ENCODE results near the gene LUC7L2.
"Not testable (repeated sequence)": the region's sequence is repeated elsewhere in the genome, so short reads cannot be mapped to it uniquely, and the experiment has no call there.

Gene LUC7L2

DNA sequence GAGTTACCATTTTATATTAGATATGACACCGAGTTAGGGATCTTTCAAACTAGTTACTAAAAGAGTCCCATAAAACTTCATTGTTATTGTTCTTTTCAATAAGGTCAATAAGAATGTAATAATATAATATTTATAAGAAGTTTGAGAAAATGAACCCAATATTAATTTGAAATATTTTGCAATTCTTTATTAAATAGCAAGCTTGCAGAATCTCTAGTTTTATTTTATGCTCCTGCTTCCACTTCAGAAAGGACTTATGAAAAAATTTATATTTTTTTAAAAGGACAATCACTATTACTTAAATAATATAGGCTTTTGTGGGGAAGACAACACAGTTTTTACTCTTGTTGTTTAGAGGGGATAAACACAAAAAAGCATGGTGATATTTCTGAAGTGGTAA, 47.9 kb downstream of the LUC7L2 start:
- H4K20me1 ChIP-seq (ENCODE audit: insufficient read depth, low read length) = peaks cover 7% of the 10 kb centered on the region
- H3K4me1 ChIP-seq (ENCODE audit: insufficient read depth, low read length) = no peaks in the 10 kb centered on the region
- peaks cover 98% of the 10 kb centered on the region for H3K36me3 ChIP-seq (ENCODE audit: insufficient read depth, low read length)
- no peak overlapping the region for H2AFZ ChIP-seq (ENCODE audit: low read depth, low read length)
- H3K4me3 ChIP-seq (ENCODE audit: low read depth in 1 of 2, low read length in 2 of 2) = no peak overlapping the region
- ATAC-seq (ENCODE audit: insufficient read depth, low read depth) (no peak), DNase-seq (no peak)
- peaks cover 32% of the 10 kb centered on the region for H3K79me2 ChIP-seq (ENCODE audit: insufficient read depth, low read length)
- H3K27ac ChIP-seq (ENCODE audit: low read length) = no peak overlapping the region
- no peaks in the 10 kb centered on the region for H3K9me3 ChIP-seq (ENCODE audit: insufficient read depth, low read length, severe bottlenecking)
- no peaks in the 10 kb centered on the region for H3K27me3 ChIP-seq (ENCODE audit: insufficient read depth, low read length, poor library complexity)
- H3K4me2 ChIP-seq (ENCODE audit: insufficient read depth, low read length) = no peak overlapping the region
- no peak overlapping the region for H3K9ac ChIP-seq (ENCODE audit: low read depth, low read length)
- TF ChIP-seq EZH2 (IDR thresholded peaks at IDR 0.05; ENCODE audit: borderline replicate concordance, low read depth, low read length, severe bottlenecking) = no peak
- TF ChIP-seq, protein P1, sequence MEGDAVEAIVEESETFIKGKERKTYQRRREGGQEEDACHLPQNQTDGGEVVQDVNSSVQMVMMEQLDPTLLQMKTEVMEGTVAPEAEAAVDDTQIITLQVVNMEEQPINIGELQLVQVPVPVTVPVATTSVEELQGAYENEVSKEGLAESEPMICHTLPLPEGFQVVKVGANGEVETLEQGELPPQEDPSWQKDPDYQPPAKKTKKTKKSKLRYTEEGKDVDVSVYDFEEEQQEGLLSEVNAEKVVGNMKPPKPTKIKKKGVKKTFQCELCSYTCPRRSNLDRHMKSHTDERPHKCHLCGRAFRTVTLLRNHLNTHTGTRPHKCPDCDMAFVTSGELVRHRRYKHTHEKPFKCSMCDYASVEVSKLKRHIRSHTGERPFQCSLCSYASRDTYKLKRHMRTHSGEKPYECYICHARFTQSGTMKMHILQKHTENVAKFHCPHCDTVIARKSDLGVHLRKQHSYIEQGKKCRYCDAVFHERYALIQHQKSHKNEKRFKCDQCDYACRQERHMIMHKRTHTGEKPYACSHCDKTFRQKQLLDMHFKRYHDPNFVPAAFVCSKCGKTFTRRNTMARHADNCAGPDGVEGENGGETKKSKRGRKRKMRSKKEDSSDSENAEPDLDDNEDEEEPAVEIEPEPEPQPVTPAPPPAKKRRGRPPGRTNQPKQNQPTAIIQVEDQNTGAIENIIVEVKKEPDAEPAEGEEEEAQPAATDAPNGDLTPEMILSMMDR (IDR thresholded peaks at IDR 0.05; ENCODE audit: borderline replicate concordance, extremely low read depth, low read length, poor library complexity, severe bottlenecking) = no peak

DNA sequence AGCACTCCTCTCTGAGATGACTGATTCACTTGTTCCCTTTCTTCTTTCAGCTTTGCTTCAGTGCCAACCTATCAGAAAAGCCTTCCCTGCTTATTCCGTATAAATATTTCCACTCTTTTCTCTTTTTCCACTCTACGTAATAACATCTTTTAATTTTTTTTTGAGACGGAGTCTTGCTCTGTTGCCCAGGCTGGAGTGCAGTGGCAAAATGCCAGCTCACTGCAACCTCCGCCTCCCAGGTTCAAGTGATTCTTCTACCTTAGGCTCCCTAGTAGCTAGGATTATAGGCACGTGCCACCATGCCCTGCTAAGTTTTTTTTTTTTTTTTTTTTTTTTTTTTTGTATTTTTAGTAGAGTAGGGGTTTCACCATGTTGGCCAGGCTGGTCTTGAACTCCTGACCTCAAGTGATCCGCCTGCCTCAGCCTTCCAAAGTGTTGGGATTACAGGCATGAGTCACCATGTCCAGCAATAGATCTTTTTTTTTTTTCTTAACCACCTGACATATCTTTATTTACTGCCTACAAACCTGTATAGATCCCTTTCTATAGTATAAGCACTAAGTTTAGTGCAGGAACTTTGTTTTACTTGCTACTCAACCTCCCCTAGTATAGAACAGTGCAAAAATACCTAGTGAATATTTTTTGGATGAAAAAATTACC, 55.2 kb downstream of the LUC7L2 start:
- H3K9ac ChIP-seq (ENCODE audit: low read depth, low read length); H3K4me3 ChIP-seq (ENCODE audit: low read depth in 1 of 2, low read length in 2 of 2); DNase-seq; H3K9me3 ChIP-seq (ENCODE audit: insufficient read depth, low read length, severe bottlenecking); ATAC-seq (ENCODE audit: insufficient read depth, low read depth); H3K4me2 ChIP-seq (ENCODE audit: insufficient read depth, low read length); H2AFZ ChIP-seq (ENCODE audit: low read depth, low read length); H3K27me3 ChIP-seq (ENCODE audit: insufficient read depth, low read length, poor library complexity); H3K27ac ChIP-seq (ENCODE audit: low read length); H4K20me1 ChIP-seq (ENCODE audit: insufficient read depth, low read length); H3K4me1 ChIP-seq (ENCODE audit: insufficient read depth, low read length): not testable (repeated sequence)
- peaks cover 21% of the 10 kb centered on the region for H3K79me2 ChIP-seq (ENCODE audit: insufficient read depth, low read length)
- H3K36me3 ChIP-seq (ENCODE audit: insufficient read depth, low read length) = peaks cover 96% of the 10 kb centered on the region

DNA sequence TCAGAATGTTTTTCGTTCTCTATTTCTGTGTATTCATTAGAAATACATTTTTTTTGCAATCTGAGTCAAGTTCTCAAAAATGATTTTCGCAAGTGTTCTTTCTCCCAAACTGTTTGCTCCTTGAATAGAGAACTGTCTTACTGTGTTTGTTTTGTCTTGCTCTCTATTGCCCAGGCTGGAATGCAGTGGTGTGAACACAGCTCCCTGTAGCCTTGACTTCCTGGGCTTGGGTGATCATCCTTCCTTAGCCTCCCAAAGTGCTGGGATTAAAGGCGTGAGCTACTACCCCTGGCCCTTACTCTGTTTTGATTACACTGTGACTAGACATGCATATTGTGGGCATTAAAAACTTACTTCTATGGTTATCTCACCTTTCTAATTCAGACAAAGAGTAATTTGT, 56.7 kb downstream of the LUC7L2 start:
- H3K9ac ChIP-seq (ENCODE audit: low read depth, low read length) = no peak overlapping the region
- no peak overlapping the region for H3K4me2 ChIP-seq (ENCODE audit: insufficient read depth, low read length)
- peaks cover 22% of the 10 kb centered on the region for H3K79me2 ChIP-seq (ENCODE audit: insufficient read depth, low read length)
- no peaks in the 10 kb centered on the region for H3K27me3 ChIP-seq (ENCODE audit: insufficient read depth, low read length, poor library complexity)
- peaks cover 96% of the 10 kb centered on the region for H3K36me3 ChIP-seq (ENCODE audit: insufficient read depth, low read length)
- H3K9me3 ChIP-seq (ENCODE audit: insufficient read depth, low read length, severe bottlenecking) = no peaks in the 10 kb centered on the region
- DNase-seq = no peak
- no peaks in the 10 kb centered on the region for H3K4me1 ChIP-seq (ENCODE audit: insufficient read depth, low read length)
- no peak overlapping the region for H3K4me3 ChIP-seq (ENCODE audit: low read depth in 1 of 2, low read length in 2 of 2)
- TF ChIP-seq, protein P1 (IDR thresholded peaks at IDR 0.05; ENCODE audit: borderline replicate concordance, extremely low read depth, low read length, poor library complexity, severe bottlenecking) = no peak
- no peak for TF ChIP-seq EZH2 (IDR thresholded peaks at IDR 0.05; ENCODE audit: borderline replicate concordance, low read depth, low read length, severe bottlenecking)
- H2AFZ ChIP-seq (ENCODE audit: low read depth, low read length) = no peak overlapping the region
- no peak overlapping the region for H3K27ac ChIP-seq (ENCODE audit: low read length)
- no peaks in the 10 kb centered on the region; the same call in 1 of the 2 replicates for H4K20me1 ChIP-seq (ENCODE audit: insufficient read depth, low read length)
- no peak for ATAC-seq (ENCODE audit: insufficient read depth, low read depth)

DNA sequence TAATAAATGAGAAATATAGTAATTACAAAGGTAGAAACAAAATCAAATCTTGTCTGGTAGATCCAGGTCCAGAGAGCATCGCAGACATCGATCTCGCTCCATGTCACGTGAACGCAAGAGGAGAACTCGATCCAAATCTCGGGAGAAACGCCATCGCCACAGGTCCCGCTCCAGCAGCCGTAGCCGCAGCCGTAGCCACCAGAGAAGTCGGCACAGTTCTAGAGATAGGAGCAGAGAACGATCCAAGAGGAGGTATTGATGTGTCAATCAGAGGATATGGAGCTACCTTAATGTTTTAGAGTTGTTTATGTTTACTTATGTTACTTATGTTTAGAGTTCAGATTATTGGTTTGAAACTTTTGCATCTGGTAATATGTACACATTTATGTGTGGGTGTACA, 57.8 kb downstream of the LUC7L2 start:
- H3K27me3 ChIP-seq (ENCODE audit: insufficient read depth, low read length, poor library complexity) = no peaks in the 10 kb centered on the region
- no peaks in the 10 kb centered on the region for H3K4me1 ChIP-seq (ENCODE audit: insufficient read depth, low read length)
- H3K4me2 ChIP-seq (ENCODE audit: insufficient read depth, low read length) = no peak overlapping the region
- H3K9ac ChIP-seq (ENCODE audit: low read depth, low read length) = no peak overlapping the region
- H3K79me2 ChIP-seq (ENCODE audit: insufficient read depth, low read length) = peaks cover 24% of the 10 kb centered on the region
- no peak overlapping the region for H3K4me3 ChIP-seq (ENCODE audit: low read depth in 1 of 2, low read length in 2 of 2)
- H3K27ac ChIP-seq (ENCODE audit: low read length) = no peak overlapping the region
- peaks cover 94% of the 10 kb centered on the region for H3K36me3 ChIP-seq (ENCODE audit: insufficient read depth, low read length)
- DNase-seq (no peak), ATAC-seq (ENCODE audit: insufficient read depth, low read depth) (no peak)
- H3K9me3 ChIP-seq (ENCODE audit: insufficient read depth, low read length, severe bottlenecking) = no peaks in the 10 kb centered on the region
- H2AFZ ChIP-seq (ENCODE audit: low read depth, low read length) = no peak overlapping the region
- H4K20me1 ChIP-seq (ENCODE audit: insufficient read depth, low read length) = 0 out of 2 replicates have a peak, but pooled peaks cover under 1% of the 10 kb centered on the region
- TF ChIP-seq, protein P1 (IDR thresholded peaks at IDR 0.05; ENCODE audit: borderline replicate concordance, extremely low read depth, low read length, poor library complexity, severe bottlenecking) = no peak
- no peak for TF ChIP-seq EZH2 (IDR thresholded peaks at IDR 0.05; ENCODE audit: borderline replicate concordance, low read depth, low read length, severe bottlenecking)

All from DND-41 (cell line).